Tibial artery (tissue), 4 donors: Measurements from ENCODE around the gene RBP3.

Experiments
- DNase-seq, 2 donors: peaks; one replicate each; pipeline ENCODE4 v3.0.0-alpha.2; 2019
- H3K27ac ChIP-seq, 2 donors: fragments of 200-600 bp; sonication (generic) in 1 of 2; 1 replicate in 1 of 2; 2 replicates in 1 of 2; pipeline ENCODE4 v1.5.1; 2018 to 2019; ENCODE audit warnings: mild to moderate bottlenecking in 1 of 2
- H3K27me3 ChIP-seq, 2 donors: fragments of 200-600 bp; sonication (generic) in 1 of 2; one replicate each; pipeline versions ENCODE4 v1.5.1 to v1.6.0; 2016 to 2019
- H3K36me3 ChIP-seq, 3 donors: fragments of 200-600 bp; sonication (generic) in 2 of 3; one replicate each; pipeline ENCODE4 v1.5.1; 2016 to 2019; ENCODE audit warnings: mild to moderate bottlenecking in 2 of 3
- H3K4me1 ChIP-seq, 4 donors: fragments of 200-600 bp; sonication (generic) in 2 of 4; 1 replicate in 3 of 4; 2 replicates in 1 of 4; pipeline ENCODE4 v1.5.1; 2016 to 2019
- H3K4me3 ChIP-seq, 2 donors: fragments of 200-600 bp; sonication (generic) in 1 of 2; 1 replicate in 1 of 2; 2 replicates in 1 of 2; pipeline ENCODE4 v1.5.1; 2018 to 2019; ENCODE audit warnings: mild to moderate bottlenecking in 2 of 2
- H3K9me3 ChIP-seq, 3 donors: fragments of 200-600 bp; sonication (generic) in 1 of 3; one replicate each; pipeline ENCODE4 v1.5.1; 2016 to 2019
- CTCF ChIP-seq, 2 experiments: fragments of 200-600 bp in 1 of 2; fragments of 450-650 bp in 1 of 2; IDR thresholded peaks; one replicate each; pipeline ENCODE4 v1.5.1; 2017 to 2019; ENCODE audit warnings: antibody characterized with exemption in 2 of 2, mild to moderate bottlenecking in 1 of 2, moderate library complexity in 1 of 2
- intact Hi-C: fragments of 100-400 bp; cut with DNase I; formaldehyde crosslinking; loops from one replicate; pipeline ENCODE4 v1.15.0; 2023; ENCODE audit warnings: low total_unique reads

Gene RBP3

GRCh38 chr10:47371629-47372485, 23.7 kb downstream of the RBP3 start:
- Histone ChIP-seq H3K9me3 (no peaks in the 10 kb centered on the region), H3K4me3 (no peak overlapping the region), H3K36me3 (no peaks in the 10 kb centered on the region), H3K27me3 (no peaks in the 10 kb centered on the region), H3K27ac (peak overlapping the region in 1 of 2 donors; percentile 47), H3K4me1 (peaks cover 0 to 44% (median 12%) of the 10 kb centered on the region in 4 donors)
- TF ChIP-seq CTCF (IDR thresholded peaks at IDR 0.05), result no peak
- DNase-seq, result peak; percentile 4 to 34
- intact Hi-C loops, result no loop called here

GRCh38 chr10:47372726-47373125, 24.6 kb downstream of the RBP3 start:
- Histone ChIP-seq H3K27ac (no peak overlapping the region), H3K9me3 (no peaks in the 10 kb centered on the region)

GRCh38 chr10:47374611-47375536, 26.7 kb downstream of the RBP3 start:
- peaks cover 0 to 4% of the 10 kb centered on the region in 2 donors for H3K27me3 ChIP-seq
- intact Hi-C loops, result no loop called here
- peak overlapping the region; percentile 30 for H3K27ac ChIP-seq
- no peaks in the 10 kb centered on the region for H3K36me3 ChIP-seq
- peak; percentile 41 to 82 for DNase-seq
- no peaks in the 10 kb centered on the region for H3K9me3 ChIP-seq
- H3K4me3 ChIP-seq, result no peak overlapping the region
- no peak for TF ChIP-seq CTCF (IDR thresholded peaks at IDR 0.05)
- H3K4me1 ChIP-seq, result peaks cover 0 to 44% (median 12%) of the 10 kb centered on the region in 4 donors

More at GRCh38 chr10:47372726-47373125, 24.6 kb downstream of the RBP3 start:
- H3K27me3 ChIP-seq, result peaks cover 0 to under 1% of the 10 kb centered on the region in 2 donors
- intact Hi-C loops, result no loop called here
- H3K36me3 ChIP-seq, result no peaks in the 10 kb centered on the region
- no peak for TF ChIP-seq CTCF (IDR thresholded peaks at IDR 0.05)
- peak; percentile 20 to 40 for DNase-seq
- H3K4me1 ChIP-seq, result peaks cover 0 to 44% (median 12%) of the 10 kb centered on the region in 4 donors
- H3K4me3 ChIP-seq, result no peak overlapping the region

- intact Hi-C loops, result no loop called here
- H3K4me1 ChIP-seq, result peaks cover 0 to 27% (median 7%) of the 10 kb centered on the region in 4 donors
- H3K9me3 ChIP-seq, result no peaks in the 10 kb centered on the region
- H3K27ac ChIP-seq, result no peak overlapping the region
- peak in 1 of 2 donors; percentile 11 for DNase-seq
- no peak overlapping the region for H3K4me3 ChIP-seq
- no peak for TF ChIP-seq CTCF (IDR thresholded peaks at IDR 0.05)
- no peaks in the 10 kb centered on the region for H3K36me3 ChIP-seq
- H3K27me3 ChIP-seq, result peaks cover 0 to 4% of the 10 kb centered on the region in 2 donors
Observed at GRCh38 chr10:47376522-47377220, 28.5 kb downstream of the RBP3 start.

- no peak overlapping the region for H3K27ac ChIP-seq
- no peaks in the 10 kb centered on the region for H3K36me3 ChIP-seq
- intact Hi-C loops, result no loop called here
- peaks cover 0 to 24% (median 7%) of the 10 kb centered on the region in 4 donors for H3K4me1 ChIP-seq
- DNase-seq, result no peak
- H3K27me3 ChIP-seq, result peaks cover 0 to 4% of the 10 kb centered on the region in 2 donors
- no peak for TF ChIP-seq CTCF (IDR thresholded peaks at IDR 0.05)
- no peak overlapping the region for H3K4me3 ChIP-seq
- H3K9me3 ChIP-seq, result no peaks in the 10 kb centered on the region
Observed at GRCh38 chr10:47378183-47378510, 30.0 kb downstream of the RBP3 start.
